Femur (tissue), 1 donor: ENCODE results near the gene IZUMO1.
"Not testable (repeated sequence)": the region's sequence is repeated elsewhere in the genome, so short reads cannot be mapped to it uniquely, and the experiment has no call there.

ENCODE experiments used
- DNase-seq: peaks from one replicate; pipeline ENCODE4 v3.0.0-alpha.2; 2017

IZUMO1 gene

DNA sequence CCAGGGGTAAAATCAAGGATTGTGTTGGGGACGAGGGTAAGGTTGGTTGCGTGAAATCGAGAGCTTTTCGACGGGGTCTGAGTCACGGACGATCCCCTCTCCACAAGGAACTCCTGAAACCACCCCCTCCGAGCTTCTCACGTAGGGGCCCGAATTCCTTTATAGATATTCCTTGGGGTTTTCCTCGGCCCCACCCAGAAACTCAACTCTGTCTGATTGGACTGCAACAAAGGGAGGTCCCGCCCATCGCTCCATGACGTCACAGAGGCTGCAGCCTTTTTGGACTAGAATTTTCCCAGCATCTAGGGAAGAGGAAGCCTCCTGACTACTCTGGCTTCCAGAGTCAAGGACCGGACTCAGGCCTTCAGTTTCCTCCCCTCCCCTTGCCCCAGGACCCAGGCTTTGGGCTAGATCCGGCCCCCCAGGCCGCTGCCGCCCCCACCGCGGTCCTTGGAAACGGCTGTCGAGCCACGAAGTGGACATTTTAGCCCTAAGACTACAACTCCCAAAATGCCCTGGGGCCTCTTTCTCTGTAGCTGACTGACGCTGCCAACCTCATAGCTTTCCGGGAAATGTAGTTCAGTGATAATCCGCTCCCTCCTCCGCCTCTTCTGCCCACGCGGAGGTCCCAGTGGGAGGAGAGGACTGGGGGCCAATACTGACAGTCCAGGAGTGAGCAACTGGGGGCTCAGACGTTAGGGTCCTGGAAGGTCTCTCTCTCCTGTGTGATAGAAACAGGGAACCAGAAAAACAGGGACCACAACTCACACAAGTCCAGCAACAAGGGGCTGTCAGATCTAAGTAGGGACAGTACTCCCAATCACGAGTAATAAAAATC lies at the start of gene IZUMO1:
Gene IZUMO1 (minus strand): TSS at position 172 of the 838 bp plus-strand sequence. CDS start 1,050 bp downstream, outside the sequence.
- DNase-seq: peak; percentile 86

DNA sequence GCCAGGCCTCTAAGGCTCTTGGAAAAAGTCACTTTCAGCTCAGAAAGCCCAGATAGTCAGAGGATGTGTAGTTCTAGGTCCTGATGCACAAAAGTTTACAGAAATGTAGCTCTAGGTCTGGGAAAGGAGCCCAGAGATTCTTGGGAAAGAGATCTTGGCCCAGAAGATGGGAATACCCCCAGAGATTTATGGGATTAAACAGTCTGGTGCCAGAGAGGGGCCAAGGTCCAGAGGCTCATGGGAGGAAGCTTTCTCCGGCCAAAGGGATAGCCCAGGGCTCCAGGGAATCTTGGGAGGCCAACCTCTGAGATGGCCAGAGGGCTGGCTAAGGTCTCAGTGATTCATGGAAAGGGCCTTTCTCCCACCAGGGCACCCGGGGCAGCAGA lies 49.0 kb upstream of the IZUMO1 start:
- DNase-seq: no peak

DNA sequence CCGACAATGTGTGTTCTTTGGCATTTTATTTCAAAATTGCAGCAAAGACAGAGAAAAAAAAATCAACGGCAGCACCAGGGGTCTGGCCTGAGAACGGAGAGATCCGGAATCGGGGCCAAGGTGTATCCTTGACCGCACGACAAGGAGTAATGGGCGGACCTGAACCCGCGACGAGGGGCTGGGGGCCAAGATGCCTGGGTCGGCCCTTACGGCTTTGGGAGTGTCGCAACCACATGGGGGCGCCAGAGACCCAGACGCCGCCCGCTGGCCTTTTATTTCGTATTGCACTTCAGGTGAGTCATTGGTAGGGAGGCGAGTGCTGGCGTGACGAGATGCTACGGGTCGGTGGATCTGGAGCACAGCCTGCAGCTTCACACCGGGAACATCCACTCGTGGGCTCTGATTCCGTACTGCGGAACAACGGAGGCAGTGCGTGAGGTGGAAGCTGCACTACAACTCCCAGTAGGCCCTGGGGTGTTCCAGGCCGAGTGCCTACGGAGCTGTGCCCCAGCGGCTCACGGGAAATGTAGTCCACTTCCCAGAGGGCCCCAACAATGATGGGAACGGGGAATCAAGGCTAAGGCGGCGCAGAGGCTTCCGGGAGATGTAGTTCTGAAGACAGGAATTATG lies 48.5 kb upstream of the IZUMO1 start:
- DNase-seq: peak; percentile 97

DNA sequence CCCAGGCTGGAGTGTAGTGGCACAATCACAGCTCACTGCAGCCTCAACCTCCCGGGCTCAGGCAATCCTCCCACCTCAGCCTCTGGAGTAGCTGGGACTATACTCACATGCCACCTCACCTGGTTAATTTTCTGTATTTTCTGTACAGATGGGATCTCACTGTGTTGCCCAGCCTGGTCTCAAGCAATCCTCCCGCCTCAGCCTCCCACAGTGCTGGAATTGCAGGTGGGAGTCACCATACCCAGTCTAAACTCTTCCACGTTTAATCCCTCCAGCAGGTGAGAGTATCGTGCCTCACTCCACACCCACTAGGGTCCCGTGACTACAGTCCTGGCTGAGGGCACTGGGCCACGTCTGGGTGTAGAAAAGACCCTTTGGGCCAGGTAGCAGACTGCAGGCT lies 47.6 kb upstream of the IZUMO1 start:
- no peak for DNase-seq

DNA sequence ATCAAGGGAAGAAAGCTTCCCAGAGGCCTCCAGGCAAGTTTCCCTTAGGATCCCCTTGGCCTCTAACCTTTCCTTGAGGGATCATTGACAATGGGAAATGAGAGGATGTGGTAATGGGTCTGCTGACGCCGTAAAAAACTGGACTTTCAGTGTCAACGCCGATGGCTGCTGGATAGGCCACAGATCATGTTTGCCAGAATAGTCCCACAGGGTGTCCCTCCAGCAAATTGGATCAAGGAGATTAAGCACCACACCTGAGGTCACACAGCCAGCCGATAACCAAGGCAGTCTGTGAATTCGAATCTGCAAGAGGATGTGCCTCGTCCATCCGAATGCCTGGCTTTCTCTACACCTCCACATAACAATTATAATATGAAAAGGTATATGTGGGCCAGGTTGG lies 46.6 kb upstream of the IZUMO1 start:
- DNase-seq: no peak

DNA sequence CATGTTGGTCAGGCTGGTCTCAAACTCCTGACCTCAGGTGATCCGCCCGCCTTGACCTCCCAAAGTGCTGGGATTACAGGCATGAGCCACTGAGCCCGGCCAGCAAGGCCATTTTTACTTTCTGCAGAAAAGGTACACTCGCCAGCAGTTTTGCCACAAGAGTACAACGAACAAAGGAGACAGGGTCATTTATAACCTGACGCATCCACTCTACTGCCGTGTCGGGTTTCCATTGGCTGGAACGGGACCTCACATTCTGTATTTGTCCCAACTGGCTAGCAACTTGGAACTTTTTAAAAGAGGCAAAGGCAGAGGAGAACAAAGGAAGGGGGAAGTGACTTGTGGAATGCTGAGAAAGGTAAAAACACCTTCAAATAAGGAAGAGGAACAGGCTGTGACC lies 40.6 kb upstream of the IZUMO1 start:
- not testable (repeated sequence) for DNase-seq

DNA sequence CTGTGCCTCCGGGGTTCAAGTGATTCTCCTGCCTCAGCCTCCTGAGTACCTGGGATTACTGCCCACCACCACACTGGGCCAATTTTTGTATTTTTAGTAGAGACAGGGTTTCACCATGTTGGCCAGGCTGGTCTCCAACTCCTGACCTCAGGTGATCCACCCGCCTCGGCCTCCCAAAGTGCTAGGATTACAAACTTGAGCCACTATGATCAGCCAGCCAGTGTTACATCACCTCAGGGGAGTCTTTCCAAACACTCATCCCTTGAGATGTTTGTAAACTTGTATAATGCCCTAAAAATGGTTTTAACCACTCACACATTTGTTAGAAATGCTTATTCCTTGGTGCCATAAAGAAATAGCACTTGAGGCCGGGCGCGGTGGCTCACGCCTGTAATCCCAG lies 39.7 kb upstream of the IZUMO1 start:
- DNase-seq: not testable (repeated sequence)

DNA sequence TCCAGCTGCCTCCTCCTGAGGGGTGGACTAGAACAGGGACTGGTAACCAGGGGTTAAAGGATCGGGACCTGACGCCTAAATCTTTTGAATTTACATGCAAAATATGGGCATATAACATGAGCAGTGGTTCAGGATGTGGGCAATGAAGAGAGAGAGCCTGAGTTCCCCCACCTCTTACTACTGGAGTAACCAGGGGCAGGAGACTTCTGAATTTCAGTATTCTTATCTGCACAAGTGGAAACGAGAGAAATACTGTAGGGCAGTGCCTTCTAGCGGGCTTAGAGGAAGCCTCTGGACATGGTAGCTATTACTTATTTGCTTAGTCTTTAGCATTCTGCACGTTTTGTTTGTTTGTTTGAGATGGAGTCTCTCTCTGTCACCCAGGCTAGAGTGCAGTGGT lies 37.8 kb upstream of the IZUMO1 start:
- DNase-seq: no peak

DNA sequence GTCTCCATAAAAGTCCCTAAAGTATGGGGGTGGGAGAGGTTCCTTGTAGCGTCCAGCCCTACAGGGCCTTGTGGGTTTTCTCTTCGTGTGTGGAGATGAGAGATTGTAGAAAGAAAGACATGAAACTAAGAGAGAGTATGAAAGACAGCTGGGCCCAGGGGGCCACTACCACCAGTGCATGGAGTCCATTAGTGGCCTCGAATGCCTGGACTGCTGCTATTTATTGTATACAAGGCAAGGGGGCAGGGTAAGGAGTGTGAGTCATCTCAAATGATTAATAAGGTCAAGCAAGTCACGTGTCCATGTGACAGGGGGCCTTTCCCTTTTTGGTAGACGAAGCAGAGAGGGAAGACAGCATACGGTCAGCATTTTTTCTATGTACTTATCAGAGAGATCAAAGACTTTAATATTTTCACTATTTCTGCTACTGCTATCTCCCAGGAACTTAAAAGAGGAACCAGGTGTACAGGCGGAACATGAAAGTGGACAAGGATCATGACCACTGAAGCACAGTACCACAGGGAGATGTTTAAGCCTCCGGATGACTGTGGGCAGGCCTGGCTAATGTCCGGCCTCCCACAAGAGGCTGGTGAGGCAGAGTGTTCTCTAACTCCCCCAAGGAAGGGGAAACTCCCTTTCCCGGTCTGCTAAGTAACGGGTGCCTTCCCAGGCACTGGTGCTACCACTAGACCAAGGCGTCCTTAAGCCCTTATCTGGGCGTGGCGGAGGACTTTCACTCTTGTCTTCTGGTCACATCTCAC lies 34.1 kb upstream of the IZUMO1 start:
- DNase-seq: no peak

DNA sequence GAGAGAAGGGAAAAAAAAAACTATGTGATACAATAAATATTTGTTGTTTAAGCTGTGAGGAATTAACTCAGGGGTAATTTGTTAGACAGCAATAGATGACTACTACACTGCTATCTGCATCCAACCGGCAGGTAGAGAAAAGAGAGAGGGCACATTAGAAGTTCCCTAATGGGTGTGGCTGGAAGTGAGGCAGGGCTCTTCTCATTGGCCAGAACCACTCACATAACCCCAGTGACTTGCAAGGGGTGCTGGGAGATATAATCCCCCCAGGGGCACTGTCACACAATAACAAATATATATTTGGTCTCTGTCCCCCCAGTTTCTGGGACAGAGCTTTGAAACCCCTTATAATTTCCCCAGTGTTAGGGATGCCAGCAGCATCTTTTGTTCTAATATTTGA lies 32.9 kb upstream of the IZUMO1 start:
- DNase-seq: no peak

DNA sequence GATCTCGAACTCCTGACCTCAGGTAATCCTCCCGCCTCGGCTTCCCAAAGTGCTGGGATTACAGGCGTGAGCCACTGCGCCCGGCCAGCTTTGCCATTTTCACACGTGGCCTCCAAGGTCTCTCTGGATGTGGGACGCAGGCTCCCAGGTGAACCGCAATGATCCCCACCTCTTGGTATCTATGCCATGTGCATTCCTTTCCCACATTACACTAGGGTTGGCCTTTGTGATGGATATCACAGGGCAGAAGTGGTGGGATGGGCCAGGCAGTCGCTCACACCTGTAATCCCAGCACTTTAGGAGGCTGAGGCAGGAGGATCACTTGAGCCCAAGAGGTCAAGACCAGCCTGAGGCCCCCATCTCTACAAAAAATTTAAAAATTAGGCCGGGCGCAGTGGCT lies 31.0 kb upstream of the IZUMO1 start:
- no peak for DNase-seq

DNA sequence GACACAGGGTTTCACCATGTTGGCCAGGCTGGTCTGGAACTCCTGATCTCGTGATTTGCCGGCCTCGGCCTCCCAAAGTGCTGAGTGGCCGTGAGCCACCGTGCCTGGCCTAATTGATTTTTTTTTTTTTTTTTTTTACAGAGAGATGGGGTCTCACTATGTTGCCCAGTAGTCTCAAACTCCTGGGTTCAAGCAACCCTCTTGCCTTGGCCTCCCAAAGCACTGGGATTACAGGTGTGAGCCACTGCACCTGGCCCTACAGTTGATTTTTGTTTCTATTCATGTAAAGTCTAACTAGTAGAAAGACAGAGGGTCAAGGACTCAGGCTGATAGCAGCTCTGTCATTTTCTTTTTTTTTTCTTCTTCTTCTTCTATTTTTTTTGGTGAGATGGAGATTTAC lies 30.4 kb upstream of the IZUMO1 start:
- DNase-seq: no peak

DNA sequence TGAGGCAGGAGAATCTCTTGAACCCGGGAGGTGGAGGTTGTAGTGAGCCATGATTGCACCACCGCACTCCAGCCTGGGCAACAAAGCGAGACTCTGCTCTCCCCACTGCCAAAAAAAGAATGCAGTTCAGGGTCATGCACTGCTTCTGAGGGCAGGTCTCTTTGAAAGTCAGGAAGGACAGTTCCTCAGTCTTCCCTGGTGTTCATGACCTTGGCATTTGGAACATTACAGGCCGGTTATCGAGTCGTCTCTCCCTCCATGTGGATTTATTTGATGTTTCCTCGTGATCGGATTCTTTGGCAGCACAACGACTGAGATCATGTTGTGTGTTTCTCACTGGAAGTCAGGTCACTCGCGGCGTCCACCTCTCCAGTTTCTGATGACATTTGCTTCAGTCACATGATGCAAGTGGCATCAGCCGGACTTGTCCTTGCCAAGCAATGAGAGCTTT lies 25.8 kb upstream of the IZUMO1 start:
- DNase-seq: no peak

DNA sequence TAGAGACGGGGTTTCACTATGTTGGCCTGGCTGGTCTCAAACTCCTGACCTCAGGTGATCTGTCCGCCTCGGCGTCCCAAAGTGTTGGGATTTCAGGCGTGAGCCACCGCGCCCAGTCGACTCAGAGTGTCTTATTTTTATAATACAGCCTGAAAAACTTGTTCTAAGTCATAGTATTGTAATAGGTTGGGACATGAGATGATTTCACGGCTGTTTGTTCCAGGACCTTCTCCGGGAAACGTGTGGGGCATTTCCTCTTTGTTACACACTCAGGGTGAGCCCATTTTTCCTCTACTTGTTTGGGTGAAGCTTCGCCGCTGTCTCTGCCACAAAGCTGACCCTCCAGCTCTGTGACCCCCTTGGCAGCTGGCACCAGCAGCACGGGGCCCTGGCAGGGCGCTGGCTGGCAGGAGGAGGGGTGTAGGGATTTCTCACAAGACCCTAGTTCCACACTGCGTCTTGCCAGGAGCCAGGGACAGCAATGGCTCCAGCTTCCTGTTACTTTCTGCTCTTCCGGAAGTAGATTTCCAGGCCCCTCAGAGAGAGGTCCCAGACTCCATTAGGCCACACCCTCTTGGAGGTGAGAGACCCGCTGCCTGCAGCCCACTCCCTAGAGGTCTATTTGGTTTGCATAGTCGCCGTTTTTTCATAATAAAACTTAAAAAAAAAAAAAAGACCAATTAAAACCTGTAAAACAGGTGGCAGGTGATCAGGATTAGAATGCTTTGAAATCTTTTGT lies 24.2 kb upstream of the IZUMO1 start:
- no peak for DNase-seq

DNA sequence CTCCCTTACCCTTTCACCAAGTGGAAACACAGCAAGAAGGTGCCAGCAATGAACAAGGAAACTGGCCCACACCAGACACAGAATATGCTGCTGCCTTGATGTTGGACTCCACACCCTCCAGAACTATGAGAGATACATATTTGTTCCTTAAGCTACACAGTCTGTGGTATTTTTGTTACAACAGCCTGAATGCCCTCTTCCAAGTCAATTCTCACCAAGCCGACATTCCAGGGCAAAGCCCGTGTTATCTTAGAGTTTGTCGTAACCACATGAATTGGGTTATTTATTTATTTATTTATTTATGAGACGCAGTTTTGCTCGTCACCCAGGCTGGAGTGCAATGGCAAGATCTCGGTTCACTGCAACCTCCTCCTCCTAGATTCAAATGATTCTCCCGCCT lies 23.6 kb upstream of the IZUMO1 start:
- no peak for DNase-seq

DNA sequence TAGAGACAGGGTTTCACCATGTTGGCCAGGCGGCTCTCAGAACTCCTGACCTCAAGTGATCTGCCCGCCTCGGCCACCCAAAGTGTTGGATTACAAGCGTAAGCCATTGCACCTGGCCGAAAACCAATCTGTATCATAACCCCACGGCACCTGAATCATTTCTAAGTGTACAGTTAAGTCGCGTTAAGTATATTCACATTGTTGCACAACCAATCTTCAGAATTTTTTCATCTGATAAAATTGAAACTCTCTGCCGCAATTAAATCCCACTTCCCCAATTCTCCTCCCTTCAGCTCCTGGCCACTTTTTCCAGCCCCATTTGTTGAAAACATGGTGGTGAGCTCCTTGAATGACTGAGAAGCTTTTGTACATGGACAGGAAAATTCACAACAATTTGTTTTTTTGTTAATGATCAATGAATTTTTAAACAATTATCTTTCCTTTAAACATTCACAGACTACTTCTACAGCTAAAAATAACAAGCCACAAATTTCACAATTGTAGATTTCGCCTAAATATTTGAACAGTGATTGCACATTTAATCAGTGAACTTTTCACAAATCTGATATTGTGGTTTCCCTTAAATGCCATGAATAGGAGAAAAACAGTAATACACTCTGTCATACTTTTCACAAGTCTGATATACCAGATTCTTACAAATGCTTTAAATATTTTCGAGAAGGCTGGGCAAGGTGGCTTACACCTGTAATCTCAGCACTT lies 22.4 kb upstream of the IZUMO1 start:
- no peak for DNase-seq

DNA sequence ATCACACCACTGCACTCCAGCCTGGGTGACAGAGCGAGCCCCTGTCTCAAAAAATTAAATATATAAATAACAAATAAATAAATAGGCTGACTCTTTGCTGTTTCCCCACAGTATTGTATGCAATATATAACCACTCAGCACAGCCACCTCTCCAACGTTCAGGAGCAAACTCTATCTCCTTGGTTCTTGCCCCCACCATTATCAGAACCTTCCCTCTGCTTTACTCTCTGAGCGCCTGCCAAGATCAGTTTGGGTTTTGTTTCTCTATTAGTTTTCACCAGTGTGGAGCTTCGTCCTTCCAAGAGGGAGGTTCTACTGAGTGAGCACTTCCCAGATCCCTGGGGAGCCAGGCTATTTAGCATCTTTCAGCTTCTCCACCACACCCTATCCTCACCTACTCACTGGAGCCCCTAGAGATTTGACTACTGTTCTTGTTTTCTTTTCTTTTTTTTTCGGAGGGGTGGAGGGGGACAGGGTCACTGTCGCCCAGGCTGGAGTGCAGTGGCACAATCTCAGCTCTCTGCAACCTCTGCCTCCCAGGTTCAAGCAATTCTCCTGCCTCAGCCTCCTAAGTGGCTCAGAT lies 21.6 kb upstream of the IZUMO1 start:
- DNase-seq: not testable (repeated sequence)

DNA sequence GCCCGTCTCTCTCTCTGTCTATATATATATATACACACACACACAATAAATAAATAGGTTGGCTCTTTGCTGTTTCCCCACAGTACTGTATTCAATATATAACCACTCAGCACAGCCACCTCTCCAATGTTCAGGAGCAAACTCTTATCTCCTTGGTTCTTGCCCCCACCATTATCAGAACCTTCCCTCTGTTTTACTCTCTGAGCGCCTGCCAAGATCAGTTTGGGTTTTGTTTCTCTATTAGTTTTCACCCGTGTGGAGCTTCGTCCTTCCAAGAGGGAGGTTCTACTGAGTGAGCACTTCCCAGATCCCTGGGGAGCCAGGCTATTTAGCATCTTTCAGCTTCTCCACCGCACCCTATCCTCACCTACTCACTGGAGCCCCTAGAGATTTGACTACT lies 19.1 kb upstream of the IZUMO1 start:
- DNase-seq: not testable (repeated sequence)

DNA sequence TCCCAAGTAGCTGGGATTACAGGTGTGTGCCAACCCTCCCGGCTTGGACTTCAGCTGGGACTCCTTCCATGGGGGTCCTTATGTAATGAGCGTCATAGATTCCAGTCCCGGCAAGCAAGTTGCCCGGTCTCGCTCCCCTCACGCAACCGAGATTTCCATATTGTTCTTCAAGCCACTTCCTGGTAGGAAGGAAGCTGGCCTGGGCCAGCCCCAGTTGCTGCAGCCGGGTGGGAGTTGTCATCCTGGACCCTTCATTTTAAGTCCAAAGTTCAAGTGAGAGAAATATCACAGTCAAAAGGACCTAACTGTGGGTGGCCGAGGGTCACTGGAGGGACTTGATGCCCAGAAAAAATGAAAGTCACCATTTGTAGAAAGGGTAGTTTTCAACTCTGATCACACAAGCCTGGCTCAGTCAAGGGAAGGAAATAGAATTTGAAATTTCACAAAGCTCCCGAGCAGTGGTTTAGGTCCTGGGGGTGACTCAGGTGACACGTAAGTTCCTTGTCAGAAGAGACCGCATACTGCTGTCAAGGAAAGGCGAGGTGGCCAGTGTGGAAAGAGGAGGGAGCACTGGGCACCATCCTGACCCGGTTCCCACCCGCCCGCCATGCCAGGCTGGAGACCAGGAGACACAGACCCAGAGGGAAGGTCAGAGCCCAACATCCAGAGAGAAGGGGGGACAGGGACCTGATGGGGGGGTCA lies 13.9 kb upstream of the IZUMO1 start:
- no peak for DNase-seq

DNA sequence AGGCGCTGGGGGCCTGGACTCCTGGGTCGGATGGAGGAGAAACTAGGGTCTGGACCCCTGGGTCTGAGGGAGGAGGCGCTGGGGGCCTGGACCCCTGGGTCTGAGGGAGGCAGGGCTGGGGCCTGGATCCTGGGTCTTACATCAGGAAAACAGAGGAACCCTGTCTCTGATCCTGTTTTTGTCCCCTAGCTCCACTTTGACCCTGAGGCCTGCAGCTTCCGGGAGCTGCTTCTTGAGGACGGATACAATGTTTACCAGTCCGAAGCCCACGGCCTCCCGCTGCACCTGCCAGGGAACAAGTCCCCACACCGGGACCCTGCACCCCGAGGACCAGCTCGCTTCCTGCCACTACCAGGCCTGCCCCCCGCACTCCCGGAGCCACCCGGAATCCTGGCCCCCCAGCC lies 11.0 kb upstream of the IZUMO1 start:
- DNase-seq: no peak

DNA sequence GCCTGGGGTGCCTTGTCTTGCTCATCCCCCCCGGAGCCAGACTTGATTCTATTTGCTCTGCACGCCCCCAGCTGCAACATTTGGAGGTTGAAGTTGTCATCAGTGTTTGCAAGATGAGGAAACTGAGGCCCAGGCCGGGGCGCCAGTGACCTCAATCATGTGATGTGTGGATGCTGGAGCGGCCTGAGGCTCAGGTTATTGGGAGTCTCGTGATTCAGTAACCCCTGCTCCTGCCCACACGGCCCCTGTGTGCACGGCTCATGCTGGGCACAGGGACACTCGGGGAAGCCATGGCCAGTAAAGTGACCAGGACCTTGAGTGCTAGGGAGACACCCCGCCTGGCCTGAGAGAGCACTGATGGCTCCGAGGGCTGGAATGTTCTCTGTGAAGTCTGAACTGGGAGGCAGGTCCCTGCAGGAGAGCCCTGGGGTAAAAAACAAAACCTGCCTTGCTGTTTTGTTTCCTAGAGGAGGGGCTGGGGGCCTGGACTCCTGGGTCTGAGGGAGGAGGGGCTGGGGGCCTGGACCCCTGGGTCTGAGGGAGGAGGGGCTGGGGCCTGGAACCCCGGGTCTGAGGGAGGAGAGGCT lies 10.5 kb upstream of the IZUMO1 start:
- DNase-seq: no peak
